ENCODE data around the gene CCDC91. TPM values are rescaled to one million over a fixed set of nuclear protein-coding genes. Genes with fewer than 3 reads are reported as not detected.

The CCDC91 gene
- total and polyA plus RNA-seq, 4 experiments from 2014 or later = 56.9 to 88.4 (median 70.8) TPM

- no peak overlapping the region for H3K4me3 Mint-ChIP-seq
- H3K27me3 Mint-ChIP-seq = no peaks in the 10 kb centered on the region
- intact Hi-C loops (cut with micrococcal nuclease) = no loop called here
- peaks cover 2 to 6% (median 4%) of the 10 kb centered on the region in 4 donors for H3K4me1 Mint-ChIP-seq
- ChIA-PET CTCF (ENCODE audit: partially characterized antibody) (no interaction called here), POLR2A (ENCODE audit: partially characterized antibody) (no interaction called here)
- H3K27ac ChIP-seq (ENCODE audit: low read depth, low read length) = no peak overlapping the region
- DNase-seq = no peak
- no peaks in the 10 kb centered on the region for H3K9me3 Mint-ChIP-seq
- no peaks in the 10 kb centered on the region for H3K4me1 ChIP-seq (ENCODE audit: insufficient read depth, low read length)
- H3K36me3 Mint-ChIP-seq = peaks cover 16 to 36% of the 10 kb centered on the region in 2 donors
- no peak overlapping the region for H3K27ac Mint-ChIP-seq
- no peak overlapping the region for H3K4me3 ChIP-seq (ENCODE audit: low read length in 2 of 2)
- H3K36me3 ChIP-seq (ENCODE audit: insufficient read depth, low read length) = no peaks in the 10 kb centered on the region
- no peaks in the 10 kb centered on the region for H3K9me3 ChIP-seq (ENCODE audit: control insufficient read depth in 1 of 2, low read length in 2 of 2)
- no peaks in the 10 kb centered on the region for H3K27me3 ChIP-seq (ENCODE audit: insufficient read depth, low read length)
Observed at GRCh38 chr12:28427046-28427445, 236.8 kb downstream of the CCDC91 start.

GRCh38 chr12:28440081-28440608 is 249.9 kb downstream of the CCDC91 start:
- intact Hi-C loops (cut with micrococcal nuclease) = no loop called here
- Histone ChIP-seq H3K27ac (ENCODE audit: low read depth, low read length) (no peak overlapping the region), H3K4me3 (ENCODE audit: low read length in 2 of 2) (no peak overlapping the region), H3K27me3 (ENCODE audit: insufficient read depth, low read length) (no peaks in the 10 kb centered on the region), H3K9me3 (ENCODE audit: control insufficient read depth in 1 of 2, low read length in 2 of 2) (no peaks in the 10 kb centered on the region), H3K4me1 (ENCODE audit: insufficient read depth, low read length) (no peaks in the 10 kb centered on the region), H3K36me3 (ENCODE audit: insufficient read depth, low read length) (no peaks in the 10 kb centered on the region)
- ChIA-PET CTCF (ENCODE audit: partially characterized antibody) (no interaction called here), POLR2A (ENCODE audit: partially characterized antibody) (no interaction called here)
- Mint-ChIP-seq H3K4me1 (peaks cover 0 to 5% (median under 1%) of the 10 kb centered on the region in 4 donors), H3K36me3 (peaks cover 3 to 8% of the 10 kb centered on the region in 2 donors), H3K27ac (no peak overlapping the region), H3K4me3 (no peak overlapping the region), H3K9me3 (no peaks in the 10 kb centered on the region), H3K27me3 (no peaks in the 10 kb centered on the region)
- DNase-seq = no peak

- Mint-ChIP-seq H3K27ac (no peak overlapping the region), H3K36me3 (peaks cover 4 to 10% of the 10 kb centered on the region in 2 donors), H3K9me3 (no peaks in the 10 kb centered on the region), H3K27me3 (no peaks in the 10 kb centered on the region), H3K4me3 (no peak overlapping the region), H3K4me1 (peaks cover 0 to 1% (median 0%) of the 10 kb centered on the region in 4 donors)
- no peak overlapping the region for H3K4me3 ChIP-seq (ENCODE audit: low read length in 2 of 2)
- intact Hi-C loops (cut with micrococcal nuclease) = no loop called here
- no peaks in the 10 kb centered on the region for H3K27me3 ChIP-seq (ENCODE audit: insufficient read depth, low read length)
- no peaks in the 10 kb centered on the region for H3K4me1 ChIP-seq (ENCODE audit: insufficient read depth, low read length)
- H3K9me3 ChIP-seq (ENCODE audit: control insufficient read depth in 1 of 2, low read length in 2 of 2) = no peaks in the 10 kb centered on the region
- ChIA-PET CTCF (ENCODE audit: partially characterized antibody) (no interaction called here), POLR2A (ENCODE audit: partially characterized antibody) (no interaction called here)
- no peaks in the 10 kb centered on the region for H3K36me3 ChIP-seq (ENCODE audit: insufficient read depth, low read length)
- DNase-seq = no peak
- H3K27ac ChIP-seq (ENCODE audit: low read depth, low read length) = no peak overlapping the region
Observed at GRCh38 chr12:28442101-28442500, 251.8 kb downstream of the CCDC91 start.

GRCh38 chr12:28443337-28443736 is 253.1 kb downstream of the CCDC91 start:
- H3K27me3 Mint-ChIP-seq = no peaks in the 10 kb centered on the region
- no peak overlapping the region for H3K27ac ChIP-seq (ENCODE audit: low read depth, low read length)
- H3K36me3 Mint-ChIP-seq = peaks cover 4 to 10% of the 10 kb centered on the region in 2 donors
- POLR2A ChIA-PET (ENCODE audit: partially characterized antibody) = no interaction called here
- CTCF ChIA-PET (ENCODE audit: partially characterized antibody) = no interaction called here
- no peaks in the 10 kb centered on the region for H3K27me3 ChIP-seq (ENCODE audit: insufficient read depth, low read length)
- no peaks in the 10 kb centered on the region for H3K9me3 ChIP-seq (ENCODE audit: control insufficient read depth in 1 of 2, low read length in 2 of 2)
- H3K4me1 ChIP-seq (ENCODE audit: insufficient read depth, low read length) = no peaks in the 10 kb centered on the region
- no peak overlapping the region for H3K4me3 Mint-ChIP-seq
- no peaks in the 10 kb centered on the region for H3K36me3 ChIP-seq (ENCODE audit: insufficient read depth, low read length)
- no peak overlapping the region for H3K4me3 ChIP-seq (ENCODE audit: low read length in 2 of 2)
- intact Hi-C loops (cut with micrococcal nuclease) = no loop called here
- H3K9me3 Mint-ChIP-seq = peaks cover 0 to 2% (median 0%) of the 10 kb centered on the region in 8 donors
- DNase-seq = no peak
- no peak overlapping the region for H3K27ac Mint-ChIP-seq
- no peaks in the 10 kb centered on the region for H3K4me1 Mint-ChIP-seq

GRCh38 chr12:28446031-28446430 is 255.8 kb downstream of the CCDC91 start:
- Mint-ChIP-seq H3K27ac (peak overlapping the region in 1 of 7 donors; percentile 46), H3K4me3 (no peak overlapping the region), H3K36me3 (peaks cover 9 to 18% of the 10 kb centered on the region in 2 donors), H3K27me3 (no peaks in the 10 kb centered on the region), H3K4me1 (no peaks in the 10 kb centered on the region), H3K9me3 (peaks cover 0 to 2% (median 0%) of the 10 kb centered on the region in 8 donors)
- ChIA-PET CTCF (ENCODE audit: partially characterized antibody) (no interaction called here), POLR2A (ENCODE audit: partially characterized antibody) (no interaction called here)
- no peaks in the 10 kb centered on the region for H3K36me3 ChIP-seq (ENCODE audit: insufficient read depth, low read length)
- H3K27me3 ChIP-seq (ENCODE audit: insufficient read depth, low read length) = no peaks in the 10 kb centered on the region
- no peak for DNase-seq
- H3K9me3 ChIP-seq (ENCODE audit: control insufficient read depth in 1 of 2, low read length in 2 of 2) = no peaks in the 10 kb centered on the region
- intact Hi-C loops (cut with micrococcal nuclease) = no loop called here
- H3K4me3 ChIP-seq (ENCODE audit: low read length in 2 of 2) = no peak overlapping the region
- no peak overlapping the region for H3K27ac ChIP-seq (ENCODE audit: low read depth, low read length)
- no peaks in the 10 kb centered on the region for H3K4me1 ChIP-seq (ENCODE audit: insufficient read depth, low read length)

GRCh38 chr12:28453686-28454085 is 263.4 kb downstream of the CCDC91 start:
- no peak for DNase-seq
- POLR2A ChIA-PET (ENCODE audit: partially characterized antibody) = no interaction called here
- Histone ChIP-seq H3K4me1 (ENCODE audit: insufficient read depth, low read length) (no peaks in the 10 kb centered on the region), H3K4me3 (ENCODE audit: low read length in 2 of 2) (no peak overlapping the region), H3K9me3 (ENCODE audit: control insufficient read depth in 1 of 2, low read length in 2 of 2) (no peaks in the 10 kb centered on the region), H3K27me3 (ENCODE audit: insufficient read depth, low read length) (no peaks in the 10 kb centered on the region), H3K27ac (ENCODE audit: low read depth, low read length) (no peak overlapping the region), H3K36me3 (ENCODE audit: insufficient read depth, low read length) (no peaks in the 10 kb centered on the region)
- H3K9me3 Mint-ChIP-seq = no peaks in the 10 kb centered on the region
- H3K4me3 Mint-ChIP-seq = no peak overlapping the region
- no peaks in the 10 kb centered on the region for H3K4me1 Mint-ChIP-seq
- no peaks in the 10 kb centered on the region for H3K27me3 Mint-ChIP-seq
- no peak overlapping the region for H3K27ac Mint-ChIP-seq
- H3K36me3 Mint-ChIP-seq = peaks cover 42 to 54% of the 10 kb centered on the region in 2 donors
- intact Hi-C loops (cut with micrococcal nuclease) = no loop called here
- CTCF ChIA-PET (ENCODE audit: partially characterized antibody) = no interaction called here

- Mint-ChIP-seq H3K27me3 (no peaks in the 10 kb centered on the region), H3K4me1 (no peaks in the 10 kb centered on the region), H3K36me3 (peaks cover 59 to 73% of the 10 kb centered on the region in 2 donors), H3K27ac (no peak overlapping the region), H3K4me3 (no peak overlapping the region), H3K9me3 (no peaks in the 10 kb centered on the region)
- intact Hi-C loops (cut with micrococcal nuclease) = no loop called here
- POLR2A ChIA-PET (ENCODE audit: partially characterized antibody) = no interaction called here
- no peak overlapping the region for H3K27ac ChIP-seq (ENCODE audit: low read depth, low read length)
- peaks cover 3% of the 10 kb centered on the region for H3K36me3 ChIP-seq (ENCODE audit: insufficient read depth, low read length)
- no peak for DNase-seq
- no peaks in the 10 kb centered on the region for H3K27me3 ChIP-seq (ENCODE audit: insufficient read depth, low read length)
- CTCF ChIA-PET (ENCODE audit: partially characterized antibody) = no interaction called here
- H3K9me3 ChIP-seq (ENCODE audit: control insufficient read depth in 1 of 2, low read length in 2 of 2) = no peaks in the 10 kb centered on the region
- no peak overlapping the region for H3K4me3 ChIP-seq (ENCODE audit: low read length in 2 of 2)
- H3K4me1 ChIP-seq (ENCODE audit: insufficient read depth, low read length) = no peaks in the 10 kb centered on the region
Observed at GRCh38 chr12:28456934-28457710, 266.9 kb downstream of the CCDC91 start.
